HepG2 (cell line): ENCODE measurements around the gene HARS2. TPM values are rescaled to one million over a fixed set of nuclear protein-coding genes. Genes with fewer than 3 reads are reported as not detected.

Experiments used
- CREB1 ChIP-seq, 2 experiments: fragments of 450-650 bp in 1 of 2; IDR thresholded peaks; 2 replicates each; pipeline ENCODE4 v1.6.1; 2016 to 2017; ENCODE audit warnings: control low read depth in 1 of 2, mild to moderate bottlenecking in 1 of 2, missing compliant biosample characterization in 1 of 2, missing genetic modification characterization in 1 of 2
- ELF1 ChIP-seq: sonication (generic); formaldehyde crosslinking; IDR thresholded peaks from 2 replicates; pipeline ENCODE4 v1.4.0; 2020; ENCODE audit warnings: missing genetic modification reagents
- GTF2F1 ChIP-seq: fragments of 150-350 bp; IDR thresholded peaks from 2 replicates; pipeline ENCODE4 v1.6.1; 2014; ENCODE audit warnings: low read length
- MEIS2 ChIP-seq: sonication (generic); formaldehyde crosslinking; IDR thresholded peaks from 2 replicates; pipeline ENCODE4 v1.9.0; 2021; ENCODE audit warnings: mild to moderate bottlenecking, missing genetic modification reagents
- MYNN ChIP-seq: sonication (generic); formaldehyde crosslinking; IDR thresholded peaks from 2 replicates; pipeline ENCODE4 v1.4.0; 2020; ENCODE audit warnings: mild to moderate bottlenecking, low read depth, missing genetic modification reagents
- PHF8 ChIP-seq: sonication (generic); formaldehyde crosslinking; IDR thresholded peaks from 2 replicates; pipeline ENCODE4 v1.5.0; 2020; ENCODE audit warnings: missing genetic modification reagents
- SAP130 ChIP-seq: IDR thresholded peaks from 2 replicates; pipeline ENCODE4 v1.6.1; 2016; ENCODE audit warnings: low read depth
- YY1 ChIP-seq: IDR thresholded peaks from 2 replicates; pipeline ENCODE4 v1.6.1; 2011; ENCODE audit warnings: low read length, low read depth, moderate library complexity, mild to moderate bottlenecking; ENCODE audit not compliant: insufficient read depth, insufficient replicate concordance
- ZBTB39 ChIP-seq: sonication (generic); formaldehyde crosslinking; IDR thresholded peaks from 2 replicates; pipeline ENCODE4 v1.5.0; 2020; ENCODE audit warnings: missing genetic modification reagents
- ZFP90 ChIP-seq: sonication (generic); formaldehyde crosslinking; IDR thresholded peaks from 2 replicates; pipeline ENCODE4 v1.8.0; 2022; ENCODE audit warnings: missing genetic modification reagents, mild to moderate bottlenecking, inconsistent platforms, borderline replicate concordance
- ZMYM4 ChIP-seq: sonication (generic); formaldehyde crosslinking; IDR thresholded peaks from 2 replicates; pipeline ENCODE4 v1.8.1; 2023; ENCODE audit warnings: mild to moderate bottlenecking, missing genetic modification reagents
- polyA plus RNA-seq, 8 experiments: library from polyadenylated mRNA; depleted of rRNA in 3 of 8; stranded (reverse) in 7 of 8; unstranded in 1 of 8; fragments of >200 nt; fragmentation: Illumina TruSeq in 4 of 8; extraction: Trizol in 4 of 8; gene quantifications; 2 replicates each; pipeline versions ENCODE4 v1.2.1 to v1.2.3, GENCODE V29; 2011 to 2016; ENCODE audit warnings: low read depth in 4 of 8, missing spikeins in 1 of 8, mixed read lengths in 1 of 8; ENCODE audit not compliant: insufficient read depth in 1 of 8
- total RNA-seq, 5 experiments: library from RNA; depleted of rRNA; stranded (reverse); fragments of >200 nt; fragmentation: Illumina TruSeq; extraction: Trizol; gene quantifications; 2 replicates each; pipeline ENCODE4 v1.2.3, GENCODE V29; 2016; ENCODE audit warnings: low read depth in 1 of 5
- TF ChIP-seq, protein P1 (sequence below): sonication (generic); formaldehyde crosslinking; IDR thresholded peaks from 2 replicates; pipeline ENCODE4 v1.5.1; 2020; ENCODE audit warnings: mild to moderate bottlenecking, missing genetic modification reagents, moderate library complexity
- TF ChIP-seq, protein P2 (sequence below), 2 experiments: sonication (generic) in 1 of 2; formaldehyde crosslinking in 1 of 2; IDR thresholded peaks; 2 replicates each; pipeline versions ENCODE4 v1.4.0 to v1.6.1; 2016 to 2020; ENCODE audit warnings: borderline replicate concordance in 1 of 2, low read depth in 1 of 2, mild to moderate bottlenecking in 1 of 2, missing genetic modification reagents in 1 of 2
- TF ChIP-seq, protein P3 (sequence below): sonication (generic); formaldehyde crosslinking; conservative IDR thresholded peaks from 2 replicates; pipeline ENCODE4 v1.8.0; 2022; ENCODE audit warnings: mild to moderate bottlenecking, moderate library complexity, missing genetic modification reagents

The HARS2 gene
- total and polyA plus RNA-seq, 2 of the 13 experiments (the other 11 are each of a cell fraction or from before 2014, with no cell fraction given), result 17.9 to 25.8 TPM

DNA sequence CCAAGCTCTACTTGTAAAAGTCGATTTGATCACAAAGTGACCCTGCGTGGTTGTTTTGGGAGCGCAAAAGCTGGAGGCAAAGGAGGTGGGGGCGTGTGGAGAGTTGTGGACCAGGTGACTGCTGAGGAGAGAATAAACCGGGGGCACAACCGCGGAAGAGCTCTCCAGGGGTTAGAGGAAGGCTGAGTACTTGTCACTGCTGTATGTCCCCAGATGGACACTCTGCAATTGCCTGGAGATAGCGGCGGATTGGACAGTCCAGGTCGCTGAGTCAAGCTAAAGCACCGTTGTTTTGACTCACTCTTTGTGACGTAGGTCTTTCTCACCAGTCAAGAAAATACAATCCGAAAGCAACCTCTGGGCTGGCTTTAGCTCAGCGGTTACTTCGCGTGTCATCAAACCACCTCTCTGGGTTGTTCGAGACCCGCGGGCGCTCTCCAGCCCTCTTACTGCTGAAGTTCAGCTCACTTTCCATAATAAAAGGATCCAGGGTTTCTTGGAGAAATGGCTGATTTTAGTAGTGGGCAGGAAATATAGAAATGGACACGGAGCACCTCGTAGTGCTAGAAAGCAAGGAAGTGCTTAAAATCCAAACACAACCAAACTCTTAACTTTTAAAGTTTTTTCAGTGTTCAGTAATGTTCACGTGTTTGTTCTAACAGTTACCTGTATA is 34.7 kb downstream of the HARS2 start (continued):
- TF ChIP-seq, protein P1, sequence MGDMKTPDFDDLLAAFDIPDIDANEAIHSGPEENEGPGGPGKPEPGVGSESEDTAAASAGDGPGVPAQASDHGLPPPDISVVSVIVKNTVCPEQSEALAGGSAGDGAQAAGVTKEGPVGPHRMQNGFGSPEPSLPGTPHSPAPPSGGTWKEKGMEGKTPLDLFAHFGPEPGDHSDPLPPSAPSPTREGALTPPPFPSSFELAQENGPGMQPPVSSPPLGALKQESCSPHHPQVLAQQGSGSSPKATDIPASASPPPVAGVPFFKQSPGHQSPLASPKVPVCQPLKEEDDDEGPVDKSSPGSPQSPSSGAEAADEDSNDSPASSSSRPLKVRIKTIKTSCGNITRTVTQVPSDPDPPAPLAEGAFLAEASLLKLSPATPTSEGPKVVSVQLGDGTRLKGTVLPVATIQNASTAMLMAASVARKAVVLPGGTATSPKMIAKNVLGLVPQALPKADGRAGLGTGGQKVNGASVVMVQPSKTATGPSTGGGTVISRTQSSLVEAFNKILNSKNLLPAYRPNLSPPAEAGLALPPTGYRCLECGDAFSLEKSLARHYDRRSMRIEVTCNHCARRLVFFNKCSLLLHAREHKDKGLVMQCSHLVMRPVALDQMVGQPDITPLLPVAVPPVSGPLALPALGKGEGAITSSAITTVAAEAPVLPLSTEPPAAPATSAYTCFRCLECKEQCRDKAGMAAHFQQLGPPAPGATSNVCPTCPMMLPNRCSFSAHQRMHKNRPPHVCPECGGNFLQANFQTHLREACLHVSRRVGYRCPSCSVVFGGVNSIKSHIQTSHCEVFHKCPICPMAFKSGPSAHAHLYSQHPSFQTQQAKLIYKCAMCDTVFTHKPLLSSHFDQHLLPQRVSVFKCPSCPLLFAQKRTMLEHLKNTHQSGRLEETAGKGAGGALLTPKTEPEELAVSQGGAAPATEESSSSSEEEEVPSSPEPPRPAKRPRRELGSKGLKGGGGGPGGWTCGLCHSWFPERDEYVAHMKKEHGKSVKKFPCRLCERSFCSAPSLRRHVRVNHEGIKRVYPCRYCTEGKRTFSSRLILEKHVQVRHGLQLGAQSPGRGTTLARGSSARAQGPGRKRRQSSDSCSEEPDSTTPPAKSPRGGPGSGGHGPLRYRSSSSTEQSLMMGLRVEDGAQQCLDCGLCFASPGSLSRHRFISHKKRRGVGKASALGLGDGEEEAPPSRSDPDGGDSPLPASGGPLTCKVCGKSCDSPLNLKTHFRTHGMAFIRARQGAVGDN, result peak; percentile 16; the same call in 1 of the 2 replicates
- TF ChIP-seq MYNN, result peak; percentile 48; the same call in 1 of the 2 replicates
- TF ChIP-seq MEIS2 (CRISPR knock-in tag), result 0 out of 2 replicates have a peak, but pooled peaks have one; percentile 56
- 0 out of 2 replicates have a peak, but pooled peaks have one; percentile 25 for TF ChIP-seq PHF8 (CRISPR knock-in tag)
- TF ChIP-seq ZBTB39 (CRISPR knock-in tag), result 0 out of 2 replicates have a peak, but pooled peaks have one; percentile 64
- no peak for TF ChIP-seq GTF2F1
- TF ChIP-seq, protein P2, sequence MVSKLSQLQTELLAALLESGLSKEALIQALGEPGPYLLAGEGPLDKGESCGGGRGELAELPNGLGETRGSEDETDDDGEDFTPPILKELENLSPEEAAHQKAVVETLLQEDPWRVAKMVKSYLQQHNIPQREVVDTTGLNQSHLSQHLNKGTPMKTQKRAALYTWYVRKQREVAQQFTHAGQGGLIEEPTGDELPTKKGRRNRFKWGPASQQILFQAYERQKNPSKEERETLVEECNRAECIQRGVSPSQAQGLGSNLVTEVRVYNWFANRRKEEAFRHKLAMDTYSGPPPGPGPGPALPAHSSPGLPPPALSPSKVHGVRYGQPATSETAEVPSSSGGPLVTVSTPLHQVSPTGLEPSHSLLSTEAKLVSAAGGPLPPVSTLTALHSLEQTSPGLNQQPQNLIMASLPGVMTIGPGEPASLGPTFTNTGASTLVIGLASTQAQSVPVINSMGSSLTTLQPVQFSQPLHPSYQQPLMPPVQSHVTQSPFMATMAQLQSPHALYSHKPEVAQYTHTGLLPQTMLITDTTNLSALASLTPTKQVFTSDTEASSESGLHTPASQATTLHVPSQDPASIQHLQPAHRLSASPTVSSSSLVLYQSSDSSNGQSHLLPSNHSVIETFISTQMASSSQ (IDR thresholded peaks at IDR 0.05; ENCODE audit: low read depth), result peak; percentile 49; the same call in 1 of the 2 replicates
- TF ChIP-seq, protein P2 (CRISPR knock-in tag; IDR thresholded peaks at IDR 0.05; ENCODE audit: borderline replicate concordance), result no peak; the same call in 1 of the 2 replicates
- TF ChIP-seq, protein P3, sequence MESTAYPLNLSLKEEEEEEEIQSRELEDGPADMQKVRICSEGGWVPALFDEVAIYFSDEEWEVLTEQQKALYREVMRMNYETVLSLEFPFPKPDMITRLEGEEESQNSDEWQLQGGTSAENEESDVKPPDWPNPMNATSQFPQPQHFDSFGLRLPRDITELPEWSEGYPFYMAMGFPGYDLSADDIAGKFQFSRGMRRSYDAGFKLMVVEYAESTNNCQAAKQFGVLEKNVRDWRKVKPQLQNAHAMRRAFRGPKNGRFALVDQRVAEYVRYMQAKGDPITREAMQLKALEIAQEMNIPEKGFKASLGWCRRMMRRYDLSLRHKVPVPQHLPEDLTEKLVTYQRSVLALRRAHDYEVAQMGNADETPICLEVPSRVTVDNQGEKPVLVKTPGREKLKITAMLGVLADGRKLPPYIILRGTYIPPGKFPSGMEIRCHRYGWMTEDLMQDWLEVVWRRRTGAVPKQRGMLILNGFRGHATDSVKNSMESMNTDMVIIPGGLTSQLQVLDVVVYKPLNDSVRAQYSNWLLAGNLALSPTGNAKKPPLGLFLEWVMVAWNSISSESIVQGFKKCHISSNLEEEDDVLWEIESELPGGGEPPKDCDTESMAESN (CRISPR knock-in tag), result peak; percentile 82
- TF ChIP-seq SAP130, result peak; percentile 77
- peak; percentile 49; the same call in 1 of the 2 replicates for TF ChIP-seq ELF1 (CRISPR knock-in tag)
- TF ChIP-seq CREB1 (IDR thresholded peaks at IDR 0.05), result peak; percentile 97
- peak; percentile 96 for TF ChIP-seq CREB1 (CRISPR knock-in tag; IDR thresholded peaks at IDR 0.05)
- TF ChIP-seq YY1, result peak; percentile 33
- 0 out of 2 replicates have a peak, but pooled peaks have one; percentile 47 for TF ChIP-seq ZFP90 (CRISPR knock-in tag)
- TF ChIP-seq ZMYM4 (CRISPR knock-in tag), result peak; percentile 65
